HFFc6 (cell line): ENCODE results near the gene PRSS50. TPM values are rescaled to one million over a fixed set of nuclear protein-coding genes. Genes with fewer than 3 reads are reported as not detected.
A peak's percentile ranks its signal among the peaks of the same experiment; 100 is the strongest.

ENCODE experiments used
- DNase-seq: peaks from one replicate; pipeline ENCODE4 v3.0.0-alpha.2; 2018
- H3K27ac Mint-ChIP-seq: 2 replicates; pipeline ENCODE4 v1.8.0; 2020; ENCODE audit warnings: mild to moderate bottlenecking, mixed read lengths
- H3K27me3 Mint-ChIP-seq: 2 replicates; pipeline ENCODE4 v1.8.0; 2021; ENCODE audit warnings: mild to moderate bottlenecking, moderate library complexity, mixed read lengths; ENCODE audit not compliant: insufficient read depth
- H3K36me3 Mint-ChIP-seq: 2 replicates; pipeline ENCODE4 v1.8.0; 2021; ENCODE audit warnings: low read depth, mixed read lengths
- H3K4me1 Mint-ChIP-seq: 2 replicates; pipeline ENCODE4 v1.8.0; 2020; ENCODE audit warnings: low read depth, mixed read lengths
- H3K4me3 Mint-ChIP-seq: 2 replicates; pipeline ENCODE4 v1.8.0; 2020; ENCODE audit warnings: mild to moderate bottlenecking, moderate library complexity, mixed read lengths
- H3K9me3 Mint-ChIP-seq: 2 replicates; pipeline ENCODE4 v1.8.0; 2020; ENCODE audit warnings: mild to moderate bottlenecking, mixed read lengths
- CTCF ChIP-seq: fragments of 200-600 bp; sonication (generic); IDR thresholded peaks from 2 replicates; pipeline ENCODE4 v1.5.0; 2021; ENCODE audit warnings: antibody characterized with exemption, mild to moderate bottlenecking
- total RNA-seq, 6 experiments: library from RNA; stranded (reverse); fragmentation: NEBNext Ultra II Directional; extraction: Animal tissue kit (Norgen Biotek cat#: 25700); gene quantifications; 2 replicates in 1 of 6; 3 replicates in 5 of 6; pipeline ENCODE4 v1.2.3, GENCODE V29; 2021

Gene PRSS50
- total RNA-seq, 6 experiments from 2014 or later = not detected

- peak; percentile 57 for DNase-seq
- peaks cover 12% of the 10 kb centered on the region for H3K27me3 Mint-ChIP-seq
- H3K4me3 Mint-ChIP-seq = no peak overlapping the region
- peaks cover 16% of the 10 kb centered on the region for H3K4me1 Mint-ChIP-seq
- no peaks in the 10 kb centered on the region for H3K9me3 Mint-ChIP-seq
- H3K36me3 Mint-ChIP-seq = no peaks in the 10 kb centered on the region
- TF ChIP-seq CTCF = no peak
- peak overlapping the region; percentile 21; the same call in 1 of the 2 replicates for H3K27ac Mint-ChIP-seq
Measured at GRCh38 chr3:46695962-46696894, 21.4 kb downstream of the PRSS50 start.

DNA sequence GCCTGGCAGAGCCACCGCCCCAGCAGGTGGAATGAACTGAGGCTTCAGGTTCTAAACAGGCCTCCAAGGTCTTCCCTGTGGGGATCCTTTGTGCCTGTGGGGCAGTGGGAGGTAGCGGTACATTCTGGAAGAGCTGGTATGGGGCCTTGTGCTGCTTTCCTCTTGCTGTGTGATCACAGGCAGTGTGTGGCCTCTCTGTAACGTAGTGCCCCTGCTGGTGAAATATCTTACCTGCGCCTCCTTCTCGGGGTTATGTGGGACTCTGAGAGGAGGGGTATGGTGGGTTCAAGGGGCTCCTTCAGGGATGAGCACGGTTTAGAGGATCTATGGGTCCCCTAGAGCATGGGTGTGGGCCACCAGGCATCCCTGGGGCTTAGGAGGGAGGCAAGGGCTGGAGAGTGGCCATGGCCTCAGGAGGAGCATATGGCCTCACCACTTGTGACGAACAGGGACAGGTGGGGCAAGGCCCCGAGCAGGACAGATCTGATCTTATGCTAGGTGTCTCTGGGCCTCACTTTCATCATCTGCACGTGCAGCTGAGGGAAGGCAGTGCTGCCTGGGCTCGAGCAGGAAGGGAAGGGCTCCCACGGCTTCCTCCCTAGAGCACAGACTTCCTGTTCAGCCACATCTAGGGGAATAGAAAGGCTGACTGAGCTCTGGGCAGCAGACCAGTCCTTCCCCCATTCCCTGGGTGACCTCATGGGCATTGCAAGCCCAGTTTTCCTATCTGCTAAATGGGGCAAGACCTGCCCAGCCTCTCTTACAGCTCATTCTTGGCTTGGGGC is 22.3 kb downstream of the PRSS50 start:
- Mint-ChIP-seq H3K4me1 (peaks cover 16% of the 10 kb centered on the region), H3K36me3 (no peaks in the 10 kb centered on the region), H3K27ac (no peak overlapping the region), H3K27me3 (peaks cover 7% of the 10 kb centered on the region), H3K4me3 (no peak overlapping the region), H3K9me3 (no peaks in the 10 kb centered on the region)
- DNase-seq = no peak
- TF ChIP-seq CTCF = peak; percentile 57

GRCh38 chr3:46694520-46694919 is 23.1 kb downstream of the PRSS50 start:
- H3K27ac Mint-ChIP-seq = no peak overlapping the region
- no peaks in the 10 kb centered on the region for H3K36me3 Mint-ChIP-seq

GRCh38 chr3:46693892-46694226 is 23.8 kb downstream of the PRSS50 start:
- TF ChIP-seq CTCF = no peak
- no peak for DNase-seq
- Mint-ChIP-seq H3K4me1 (peaks cover 16% of the 10 kb centered on the region), H3K27me3 (peaks cover 9% of the 10 kb centered on the region), H3K36me3 (no peaks in the 10 kb centered on the region), H3K9me3 (no peaks in the 10 kb centered on the region), H3K27ac (no peak overlapping the region), H3K4me3 (no peak overlapping the region)

More at GRCh38 chr3:46694520-46694919, 23.1 kb downstream of the PRSS50 start:
- Mint-ChIP-seq H3K4me3 (no peak overlapping the region), H3K4me1 (peaks cover 16% of the 10 kb centered on the region), H3K9me3 (no peaks in the 10 kb centered on the region), H3K27me3 (peaks cover 5% of the 10 kb centered on the region; the same call in 1 of the 2 replicates)
- DNase-seq = no peak
- TF ChIP-seq CTCF = no peak

DNA sequence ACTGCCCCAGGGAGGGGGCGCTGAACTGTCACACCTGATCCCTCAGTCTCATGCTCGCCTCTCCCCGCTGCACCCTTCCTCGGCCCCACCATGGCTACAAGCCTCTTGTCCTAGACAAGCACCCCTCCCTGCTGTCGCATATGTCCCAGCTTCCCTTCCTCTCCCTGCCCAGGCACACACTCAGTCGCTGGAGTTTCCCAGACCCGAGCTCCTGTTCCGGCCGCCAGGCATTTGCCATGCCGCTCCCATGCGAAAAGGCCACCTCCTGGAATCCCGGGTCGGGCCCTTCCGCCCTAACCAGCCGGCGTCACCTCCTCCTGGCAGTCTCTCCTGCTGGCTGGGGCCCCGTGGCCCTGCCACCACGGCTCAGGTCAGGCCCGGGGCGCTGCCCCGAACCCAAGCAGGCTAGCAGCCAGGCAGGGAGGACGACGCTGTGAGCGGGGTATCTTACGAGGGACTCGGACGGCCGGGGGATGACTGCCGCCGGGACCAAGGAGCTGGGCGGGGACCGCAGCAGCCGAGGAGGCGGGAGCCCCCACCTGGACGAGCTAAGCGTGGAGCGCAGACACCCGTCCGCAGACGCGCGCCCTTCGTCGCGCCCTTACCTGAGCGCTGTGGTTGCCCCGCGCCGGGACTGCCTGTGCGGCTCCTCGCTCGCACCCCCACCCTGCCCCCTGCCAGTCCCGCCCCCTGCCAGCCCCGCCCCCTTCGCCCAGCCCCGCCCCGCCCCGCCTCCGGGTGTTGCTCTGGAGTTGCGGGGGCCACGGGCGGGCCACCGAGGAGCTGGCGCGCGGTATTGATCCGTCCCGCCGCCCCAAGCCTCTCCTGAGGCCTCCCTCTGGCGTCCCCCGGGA is 24.4 kb downstream of the PRSS50 start, which contains the start of gene ALS2CL:
ALS2CL (minus strand) TSS at position 642 of the 854 bp plus-strand sequence. CDS start 4,239 bp downstream, outside the sequence.
- no peaks in the 10 kb centered on the region for H3K9me3 Mint-ChIP-seq
- H3K36me3 Mint-ChIP-seq = no peaks in the 10 kb centered on the region
- no peak for TF ChIP-seq CTCF
- peak within 1 kb of the TSS; percentile 72; the same call in 1 of the 2 replicates for H3K27ac Mint-ChIP-seq
- no peak for DNase-seq
- peaks cover 9% of the 10 kb centered on the region for H3K27me3 Mint-ChIP-seq
- peak within 1 kb of the TSS; percentile 84 for H3K4me3 Mint-ChIP-seq
- peaks cover 16% of the 10 kb centered on the region for H3K4me1 Mint-ChIP-seq
